ENCODE results near the gene SORBS2.

DNA sequence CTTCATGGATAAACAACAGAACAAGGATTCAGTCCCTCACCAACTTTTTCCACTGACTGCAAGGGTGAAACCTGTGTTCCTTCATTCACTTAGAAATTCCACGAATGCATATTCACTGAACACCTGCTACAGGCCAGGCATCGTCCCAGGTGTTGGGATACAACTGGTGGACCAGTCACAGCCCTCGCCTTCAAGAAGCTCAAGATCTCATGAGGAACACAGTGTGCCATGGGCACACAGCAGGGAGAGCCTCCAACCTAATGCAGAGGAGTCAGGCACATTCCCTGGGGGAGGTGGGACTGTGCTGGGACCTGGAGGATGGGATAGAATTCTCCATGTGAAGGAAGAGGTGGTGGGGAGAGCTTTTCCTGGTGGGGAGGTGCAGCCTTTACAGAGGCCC, 169.1 kb downstream of the SORBS2 start:
- TF ChIP-seq, protein P1, sequence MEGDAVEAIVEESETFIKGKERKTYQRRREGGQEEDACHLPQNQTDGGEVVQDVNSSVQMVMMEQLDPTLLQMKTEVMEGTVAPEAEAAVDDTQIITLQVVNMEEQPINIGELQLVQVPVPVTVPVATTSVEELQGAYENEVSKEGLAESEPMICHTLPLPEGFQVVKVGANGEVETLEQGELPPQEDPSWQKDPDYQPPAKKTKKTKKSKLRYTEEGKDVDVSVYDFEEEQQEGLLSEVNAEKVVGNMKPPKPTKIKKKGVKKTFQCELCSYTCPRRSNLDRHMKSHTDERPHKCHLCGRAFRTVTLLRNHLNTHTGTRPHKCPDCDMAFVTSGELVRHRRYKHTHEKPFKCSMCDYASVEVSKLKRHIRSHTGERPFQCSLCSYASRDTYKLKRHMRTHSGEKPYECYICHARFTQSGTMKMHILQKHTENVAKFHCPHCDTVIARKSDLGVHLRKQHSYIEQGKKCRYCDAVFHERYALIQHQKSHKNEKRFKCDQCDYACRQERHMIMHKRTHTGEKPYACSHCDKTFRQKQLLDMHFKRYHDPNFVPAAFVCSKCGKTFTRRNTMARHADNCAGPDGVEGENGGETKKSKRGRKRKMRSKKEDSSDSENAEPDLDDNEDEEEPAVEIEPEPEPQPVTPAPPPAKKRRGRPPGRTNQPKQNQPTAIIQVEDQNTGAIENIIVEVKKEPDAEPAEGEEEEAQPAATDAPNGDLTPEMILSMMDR (IDR thresholded peaks at IDR 0.05): no peak
- TF ChIP-seq POLR2A (IDR thresholded peaks at IDR 0.05): no peak

All from thyroid gland (tissue), 4 donors.